Astrocyte of the spinal cord (primary cell): ENCODE data around the gene TOR1B.

Source experiments
- DNase-seq: peaks from one replicate; pipeline ENCODE4 v3.0.0; 2011; ENCODE audit warnings: low read depth, low spot score
- H3K4me3 ChIP-seq: 2 replicates; pipeline ENCODE4 v1.5.1; 2011; ENCODE audit warnings: low read depth, mild to moderate bottlenecking, low read length, moderate library complexity
- in situ Hi-C: cut with HindIII; loops from 2 replicates; pipeline ENCODE4 v1.10.0; 2017; ENCODE audit warnings: low sequenced_read_pairs
- TF ChIP-seq, protein P1 (sequence below): IDR thresholded peaks from 2 replicates; pipeline ENCODE4 v1.5.1; 2012; ENCODE audit warnings: low read depth, mild to moderate bottlenecking, low read length, inconsistent platforms

TOR1B gene

DNA sequence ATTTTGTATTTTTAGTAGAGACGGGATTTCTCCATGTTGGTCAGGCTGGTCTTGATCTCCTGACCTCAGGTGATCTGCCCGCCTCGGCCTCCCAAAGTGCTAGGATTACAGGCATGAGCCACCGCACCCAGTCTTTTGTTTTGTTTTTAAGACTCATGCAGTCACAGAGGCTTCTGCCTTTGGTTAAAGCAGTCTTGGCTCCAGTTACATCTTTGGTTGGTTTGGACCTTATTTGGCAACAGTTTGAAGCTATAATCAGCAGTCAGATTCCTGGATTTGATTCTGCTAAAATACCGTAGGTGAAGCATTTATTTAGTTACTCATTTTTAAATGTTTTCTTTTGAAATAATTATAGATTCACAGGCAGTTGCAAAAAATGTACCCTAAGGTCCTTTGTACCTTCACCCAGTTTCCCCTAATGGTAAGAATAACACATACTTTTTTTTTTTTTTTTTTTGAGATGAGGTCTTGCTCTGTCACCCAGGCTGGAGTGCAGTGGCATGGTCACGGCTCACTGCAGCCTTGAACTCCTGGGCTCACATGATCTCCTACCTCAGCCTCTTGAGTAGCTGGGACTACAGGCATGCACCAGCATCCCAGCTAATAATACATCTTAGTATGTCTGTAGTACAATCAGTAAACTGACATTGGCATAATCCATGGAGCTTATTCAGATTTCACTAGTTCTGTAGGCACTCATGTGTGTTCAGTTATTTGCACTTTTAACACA is 48.0 kb downstream of the TOR1B start:
- DNase-seq: peak; percentile 16
- in situ Hi-C loops: no loop called here
- TF ChIP-seq, protein P1, sequence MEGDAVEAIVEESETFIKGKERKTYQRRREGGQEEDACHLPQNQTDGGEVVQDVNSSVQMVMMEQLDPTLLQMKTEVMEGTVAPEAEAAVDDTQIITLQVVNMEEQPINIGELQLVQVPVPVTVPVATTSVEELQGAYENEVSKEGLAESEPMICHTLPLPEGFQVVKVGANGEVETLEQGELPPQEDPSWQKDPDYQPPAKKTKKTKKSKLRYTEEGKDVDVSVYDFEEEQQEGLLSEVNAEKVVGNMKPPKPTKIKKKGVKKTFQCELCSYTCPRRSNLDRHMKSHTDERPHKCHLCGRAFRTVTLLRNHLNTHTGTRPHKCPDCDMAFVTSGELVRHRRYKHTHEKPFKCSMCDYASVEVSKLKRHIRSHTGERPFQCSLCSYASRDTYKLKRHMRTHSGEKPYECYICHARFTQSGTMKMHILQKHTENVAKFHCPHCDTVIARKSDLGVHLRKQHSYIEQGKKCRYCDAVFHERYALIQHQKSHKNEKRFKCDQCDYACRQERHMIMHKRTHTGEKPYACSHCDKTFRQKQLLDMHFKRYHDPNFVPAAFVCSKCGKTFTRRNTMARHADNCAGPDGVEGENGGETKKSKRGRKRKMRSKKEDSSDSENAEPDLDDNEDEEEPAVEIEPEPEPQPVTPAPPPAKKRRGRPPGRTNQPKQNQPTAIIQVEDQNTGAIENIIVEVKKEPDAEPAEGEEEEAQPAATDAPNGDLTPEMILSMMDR: no peak
- H3K4me3 ChIP-seq: no peak overlapping the region

DNA sequence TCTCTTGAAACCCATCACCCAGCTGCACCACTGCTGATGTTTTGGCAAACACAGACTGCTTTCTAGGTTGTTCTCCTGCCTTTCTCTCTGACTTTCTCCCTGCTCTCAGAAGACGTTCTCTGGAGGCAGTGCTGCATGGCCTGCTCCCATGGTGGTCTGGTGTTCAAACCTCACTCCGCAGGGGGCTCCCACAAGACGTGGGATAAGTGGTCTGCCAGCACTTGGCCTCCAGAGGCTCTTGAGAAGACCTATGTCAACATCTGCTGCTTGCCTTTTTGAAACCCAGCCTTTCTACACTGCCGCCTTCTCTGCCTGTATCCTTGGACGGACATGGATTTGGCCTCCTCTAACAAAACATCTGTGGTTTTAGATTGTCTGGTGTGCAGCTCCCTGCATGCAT is 48.8 kb downstream of the TOR1B start:
- in situ Hi-C loops: no loop called here
- TF ChIP-seq, protein P1: no peak
- no peak for DNase-seq
- no peak overlapping the region for H3K4me3 ChIP-seq

DNA sequence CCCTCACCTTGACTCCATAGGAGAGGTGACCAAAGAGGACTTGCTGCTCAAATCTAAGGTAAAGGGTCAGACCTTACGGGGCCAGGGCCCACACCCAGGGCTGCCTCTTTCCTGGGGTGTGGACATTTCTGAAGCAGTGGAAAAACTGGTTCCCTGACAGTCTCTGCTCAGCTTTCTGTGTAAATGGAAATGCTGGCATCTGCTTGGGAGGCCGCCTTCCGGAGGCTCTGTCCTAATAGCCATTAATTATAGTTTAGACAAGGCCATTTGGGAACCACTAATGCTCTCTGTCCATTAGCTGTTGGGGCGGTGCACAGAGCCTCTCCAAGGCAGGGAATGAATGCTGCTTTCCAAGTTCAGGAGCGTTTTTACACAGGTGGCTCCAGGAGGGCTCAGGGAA is 49.6 kb downstream of the TOR1B start:
- in situ Hi-C loops: no loop called here
- TF ChIP-seq, protein P1: no peak
- DNase-seq: no peak
- no peak overlapping the region for H3K4me3 ChIP-seq

DNA sequence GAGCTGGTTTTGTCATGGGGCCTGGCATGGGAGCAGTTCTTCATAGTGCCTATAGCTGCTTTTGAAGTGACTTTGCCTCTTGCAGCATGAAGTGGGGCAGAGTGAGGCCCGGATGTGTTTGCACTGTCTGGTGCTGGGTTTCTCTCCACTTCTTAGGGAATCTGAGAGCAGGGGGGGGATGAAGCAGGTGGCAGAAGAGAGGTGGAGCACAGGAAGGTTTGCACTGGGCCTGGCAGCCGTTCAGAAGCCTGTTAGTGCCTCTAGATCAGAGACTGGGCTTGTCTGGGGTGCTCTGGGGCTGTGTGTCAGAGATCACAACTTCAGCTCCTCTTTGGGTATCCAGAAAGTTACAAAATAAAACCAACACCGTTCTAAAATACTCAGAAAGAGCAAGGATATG is 50.6 kb downstream of the TOR1B start:
- in situ Hi-C loops: no loop called here
- H3K4me3 ChIP-seq: no peak overlapping the region
- DNase-seq: no peak
- TF ChIP-seq, protein P1: no peak

DNA sequence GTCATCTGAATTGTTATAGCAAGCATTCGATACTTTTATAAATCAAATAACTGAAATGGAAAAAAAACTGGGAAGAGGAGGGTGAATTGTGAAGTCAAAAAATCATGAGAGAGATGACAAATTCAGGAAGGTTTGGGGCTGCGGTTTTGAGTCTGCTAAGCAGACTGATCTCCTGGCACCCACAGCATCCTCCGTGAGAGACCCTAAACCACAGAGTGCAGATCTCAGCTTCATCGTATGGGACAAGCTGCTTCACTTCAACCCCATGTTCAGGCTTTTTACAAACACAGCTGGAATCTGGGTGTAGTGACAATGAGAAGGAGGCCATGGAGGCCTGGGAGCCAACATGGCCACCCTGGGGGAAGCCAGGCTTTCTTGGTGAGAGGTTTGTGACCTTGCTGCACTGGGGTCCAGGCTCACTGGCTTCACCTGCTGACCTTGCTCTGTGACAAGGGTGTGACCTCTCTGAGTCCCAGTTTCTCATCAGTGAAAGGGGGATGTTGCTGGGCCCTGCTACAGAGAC is 51.7 kb downstream of the TOR1B start:
- no peak for DNase-seq
- in situ Hi-C loops: no loop called here
- TF ChIP-seq, protein P1: no peak
- H3K4me3 ChIP-seq: no peak overlapping the region

DNA sequence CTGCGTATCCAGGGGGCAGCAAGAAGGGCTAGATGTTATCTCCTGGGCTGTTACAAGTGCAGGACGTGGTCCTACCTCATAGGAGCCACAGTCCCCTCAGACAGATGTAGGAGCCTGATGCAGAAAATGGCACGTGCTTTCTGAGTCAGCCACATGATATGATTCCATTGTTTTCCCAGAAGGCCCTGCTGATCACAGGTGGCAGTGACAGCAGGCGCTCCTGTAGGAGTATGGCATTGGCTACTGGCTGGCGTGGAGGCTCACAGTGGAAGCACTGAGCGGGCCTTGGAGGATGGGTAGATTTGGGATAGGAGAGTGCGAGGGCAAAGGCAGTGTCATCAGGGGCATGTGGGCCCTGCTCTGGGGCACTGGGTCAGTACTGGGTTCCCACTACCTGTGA is 54.2 kb downstream of the TOR1B start:
- TF ChIP-seq, protein P1: no peak
- in situ Hi-C loops: no loop called here
- H3K4me3 ChIP-seq: no peak overlapping the region
- no peak for DNase-seq
